KMS-11 (cell line): ENCODE measurements around the gene DPF1.

Experiments
- H2AFZ ChIP-seq: fragments of 200-600 bp; sonication (generic); 2 replicates; pipeline ENCODE4 v1.6.1; 2016; ENCODE audit warnings: antibody characterized with exemption, mixed run types, low read depth
- H3K27ac ChIP-seq: fragments of 200-600 bp; sonication (generic); 2 replicates; pipeline ENCODE4 v1.6.1; 2016; ENCODE audit warnings: mild to moderate bottlenecking, mixed run types
- H3K27me3 ChIP-seq: fragments of 200-600 bp; sonication (generic); 2 replicates; pipeline ENCODE4 v1.6.1; 2017; ENCODE audit warnings: mild to moderate bottlenecking, low read depth, mixed run types, moderate library complexity; ENCODE audit not compliant: insufficient read depth
- H3K36me3 ChIP-seq: fragments of 200-600 bp; sonication (generic); 2 replicates; pipeline ENCODE4 v1.6.1; 2017; ENCODE audit warnings: mild to moderate bottlenecking, mixed run types; ENCODE audit not compliant: insufficient read depth
- H3K4me1 ChIP-seq: fragments of 200-600 bp; sonication (generic); 2 replicates; pipeline ENCODE4 v1.6.1; 2016; ENCODE audit warnings: mild to moderate bottlenecking, low read depth, mixed run types; ENCODE audit not compliant: poor library complexity, severe bottlenecking
- H3K4me2 ChIP-seq: fragments of 200-600 bp; sonication (generic); 2 replicates; pipeline ENCODE4 v1.7.0; 2016; ENCODE audit warnings: mild to moderate bottlenecking, mixed run types
- H3K4me3 ChIP-seq: fragments of 200-600 bp; sonication (generic); IDR thresholded peaks from 2 replicates; pipeline ENCODE4 v1.6.1; 2017; ENCODE audit warnings: low read depth, low read length, mixed read lengths; ENCODE audit not compliant: insufficient read depth
- H3K79me2 ChIP-seq: fragments of 200-600 bp; sonication (generic); 2 replicates; pipeline ENCODE4 v1.6.1; 2016; ENCODE audit warnings: low read depth, mixed run types; ENCODE audit not compliant: insufficient read depth
- H3K9ac ChIP-seq: fragments of 200-600 bp; sonication (generic); 2 replicates; pipeline ENCODE4 v1.6.1; 2016; ENCODE audit warnings: mild to moderate bottlenecking, mixed run types
- H4K20me1 ChIP-seq: fragments of 200-600 bp; sonication (generic); 2 replicates; pipeline ENCODE4 v1.6.1; 2016; ENCODE audit warnings: mild to moderate bottlenecking, mixed run types; ENCODE audit not compliant: insufficient read depth
- TF ChIP-seq, protein P1 (sequence below): fragments of 200-600 bp; sonication (generic); conservative IDR thresholded peaks from 2 replicates; pipeline ENCODE4 v1.6.1; 2017; ENCODE audit warnings: low read depth, mild to moderate bottlenecking, antibody characterized with exemption, low read length, moderate library complexity, mixed read lengths

The DPF1 gene

DNA sequence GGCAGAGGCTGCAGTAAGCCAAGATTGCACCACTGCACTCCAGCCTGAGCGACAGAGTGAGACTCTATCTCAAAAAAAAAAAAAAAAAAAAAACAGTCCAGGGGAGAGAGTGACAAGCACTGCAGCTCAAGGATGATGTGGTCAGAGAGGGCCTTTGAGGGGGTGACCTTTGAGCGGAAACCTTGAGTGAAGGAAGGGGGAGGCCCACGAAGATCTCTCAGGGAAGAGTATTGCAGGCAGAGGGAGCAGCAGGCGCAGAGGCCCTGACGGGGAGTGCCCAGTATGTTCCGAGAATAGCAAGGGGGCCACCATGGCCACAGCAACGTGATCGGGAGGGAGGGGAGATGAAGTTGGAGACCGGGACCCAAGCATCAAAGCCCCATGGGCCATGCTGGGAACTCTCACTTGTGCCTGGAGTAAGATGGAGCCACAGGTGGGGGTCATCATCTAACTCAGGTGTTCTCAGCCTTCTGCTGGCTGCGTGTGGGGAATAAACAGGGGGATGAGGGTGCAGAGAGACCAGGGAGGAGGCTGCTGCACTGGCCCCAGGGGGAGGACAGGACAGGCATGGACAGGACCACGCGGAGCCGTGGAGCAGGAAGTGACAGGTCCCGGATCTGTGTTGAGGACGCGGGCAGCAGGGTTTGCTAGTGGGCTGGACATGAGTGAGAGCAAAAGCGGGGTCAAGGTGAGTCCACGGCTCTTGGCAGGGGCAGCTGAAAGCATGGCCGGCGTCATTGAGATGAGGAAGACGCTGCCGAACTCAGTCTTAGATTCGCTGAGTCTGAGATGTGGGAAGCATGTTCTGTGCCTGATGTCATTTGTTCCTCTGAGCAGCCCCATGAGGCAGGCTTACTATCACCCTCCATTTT lies 60.4 kb downstream of the DPF1 start:
- Histone ChIP-seq H4K20me1 (no peaks in the 10 kb centered on the region), H3K27me3 (no peaks in the 10 kb centered on the region), H3K27ac (no peak overlapping the region), H3K9ac (no peak overlapping the region), H3K36me3 (no peaks in the 10 kb centered on the region), H3K4me1 (no peaks in the 10 kb centered on the region), H2AFZ (no peak overlapping the region), H3K79me2 (no peaks in the 10 kb centered on the region), H3K4me3 (no peak overlapping the region), H3K4me2 (no peak overlapping the region)
- TF ChIP-seq, protein P1, sequence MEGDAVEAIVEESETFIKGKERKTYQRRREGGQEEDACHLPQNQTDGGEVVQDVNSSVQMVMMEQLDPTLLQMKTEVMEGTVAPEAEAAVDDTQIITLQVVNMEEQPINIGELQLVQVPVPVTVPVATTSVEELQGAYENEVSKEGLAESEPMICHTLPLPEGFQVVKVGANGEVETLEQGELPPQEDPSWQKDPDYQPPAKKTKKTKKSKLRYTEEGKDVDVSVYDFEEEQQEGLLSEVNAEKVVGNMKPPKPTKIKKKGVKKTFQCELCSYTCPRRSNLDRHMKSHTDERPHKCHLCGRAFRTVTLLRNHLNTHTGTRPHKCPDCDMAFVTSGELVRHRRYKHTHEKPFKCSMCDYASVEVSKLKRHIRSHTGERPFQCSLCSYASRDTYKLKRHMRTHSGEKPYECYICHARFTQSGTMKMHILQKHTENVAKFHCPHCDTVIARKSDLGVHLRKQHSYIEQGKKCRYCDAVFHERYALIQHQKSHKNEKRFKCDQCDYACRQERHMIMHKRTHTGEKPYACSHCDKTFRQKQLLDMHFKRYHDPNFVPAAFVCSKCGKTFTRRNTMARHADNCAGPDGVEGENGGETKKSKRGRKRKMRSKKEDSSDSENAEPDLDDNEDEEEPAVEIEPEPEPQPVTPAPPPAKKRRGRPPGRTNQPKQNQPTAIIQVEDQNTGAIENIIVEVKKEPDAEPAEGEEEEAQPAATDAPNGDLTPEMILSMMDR: no peak

DNA sequence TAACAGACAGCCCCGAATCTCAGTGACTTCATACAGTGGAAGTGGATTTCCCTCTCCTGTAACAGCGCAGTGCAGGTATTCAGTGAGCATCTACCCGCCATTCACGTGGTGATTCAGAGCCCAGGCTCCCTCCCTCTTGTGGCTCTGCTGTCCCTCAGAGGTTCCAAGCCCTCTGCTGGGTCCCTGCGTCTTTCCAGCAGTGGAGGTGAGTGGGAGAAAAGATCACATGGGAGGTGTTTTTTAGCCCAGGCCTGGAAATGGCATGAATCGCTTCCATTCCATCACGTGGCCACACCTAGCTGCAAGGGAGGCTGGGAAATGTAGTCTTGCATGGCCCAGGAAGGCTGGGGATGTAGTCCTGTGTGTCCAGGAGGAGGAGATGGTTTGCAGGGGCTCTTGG lies 61.4 kb downstream of the DPF1 start:
- TF ChIP-seq, protein P1: no peak
- H3K79me2 ChIP-seq: no peaks in the 10 kb centered on the region
- H3K9ac ChIP-seq: no peak overlapping the region
- no peaks in the 10 kb centered on the region for H3K4me1 ChIP-seq
- no peak overlapping the region for H3K4me2 ChIP-seq
- no peak overlapping the region for H3K27ac ChIP-seq
- no peaks in the 10 kb centered on the region for H4K20me1 ChIP-seq
- H3K4me3 ChIP-seq: no peak overlapping the region
- no peak overlapping the region for H2AFZ ChIP-seq
- H3K36me3 ChIP-seq: no peaks in the 10 kb centered on the region
- H3K27me3 ChIP-seq: no peaks in the 10 kb centered on the region

DNA sequence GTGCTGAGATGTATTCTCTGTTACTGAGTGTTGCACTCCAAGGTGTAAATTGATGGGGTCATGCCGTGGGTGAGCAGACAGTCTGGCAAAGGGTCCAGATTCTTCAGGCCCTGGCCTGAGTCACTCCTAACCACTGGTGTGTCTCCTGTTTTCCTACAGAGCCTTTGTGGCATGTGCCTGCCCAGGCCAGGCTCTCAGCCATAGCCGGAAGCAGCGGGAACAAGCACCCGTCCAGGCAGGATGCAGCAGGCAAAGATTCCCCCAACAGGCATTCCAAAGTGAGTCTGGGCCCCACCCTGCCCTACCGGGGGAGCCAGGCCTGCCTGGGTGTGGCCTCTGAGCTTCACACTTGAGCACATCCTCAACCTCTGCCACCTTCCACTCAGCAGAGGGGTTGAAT lies 61.9 kb downstream of the DPF1 start:
- Histone ChIP-seq H3K9ac (no peak overlapping the region), H3K4me1 (no peaks in the 10 kb centered on the region), H3K27me3 (no peaks in the 10 kb centered on the region), H4K20me1 (no peaks in the 10 kb centered on the region), H3K27ac (no peak overlapping the region), H3K4me3 (no peak overlapping the region), H3K4me2 (no peak overlapping the region), H3K79me2 (no peaks in the 10 kb centered on the region), H2AFZ (no peak overlapping the region), H3K36me3 (no peaks in the 10 kb centered on the region)
- TF ChIP-seq, protein P1: no peak
